Testis (tissue), 3 donors: Measurements from ENCODE around the gene AURKA. TPM values are rescaled to one million over a fixed set of nuclear protein-coding genes. Genes with fewer than 3 reads are reported as not detected.
"Not testable (repeated sequence)": the region's sequence is repeated elsewhere in the genome, so short reads cannot be mapped to it uniquely, and the experiment has no call there.

Source experiments
- DNase-seq: peaks from one replicate; pipeline ENCODE4 v3.0.0-alpha.2; 2019
- H3K27ac ChIP-seq, 2 donors: fragments of 200-600 bp; sonication (generic); one replicate each; pipeline ENCODE4 v1.5.1; 2019
- H3K27me3 ChIP-seq: fragments of 200-600 bp; sonication (generic); one replicate; pipeline ENCODE4 v1.5.1; 2019
- H3K36me3 ChIP-seq: fragments of 200-600 bp; sonication (generic); one replicate; pipeline ENCODE4 v1.5.1; 2017; ENCODE audit warnings: low read depth; ENCODE audit errors: missing control alignments
- H3K4me1 ChIP-seq: fragments of 200-600 bp; sonication (generic); one replicate; pipeline ENCODE4 v1.5.1; 2019
- H3K4me3 ChIP-seq, 2 donors: fragments of 200-600 bp; sonication (generic); one replicate each; pipeline ENCODE4 v1.5.1; 2017 to 2019
- H3K9me3 ChIP-seq: fragments of 200-600 bp; sonication (generic); one replicate; pipeline ENCODE4 v1.5.1; 2017
- CTCF ChIP-seq, 3 experiments: fragments of 450-650 bp in 2 of 3; fragments of 200-600 bp in 1 of 3; sonication (generic) in 1 of 3; IDR thresholded peaks; one replicate each; pipeline ENCODE4 v1.5.1; 2016 to 2019; ENCODE audit warnings: antibody characterized with exemption in 3 of 3, mild to moderate bottlenecking in 2 of 3, moderate library complexity in 1 of 3
- POLR2A ChIP-seq: fragments of 450-650 bp; IDR thresholded peaks from one replicate; pipeline ENCODE4 v1.6.1; 2017; ENCODE audit warnings: antibody characterized with exemption, mild to moderate bottlenecking, moderate library complexity
- WGBS, 2 donors: methylation state at CpG; one replicate each; pipeline ENCODE4 v1.1.5; 2018; 5-methylcytosine and 5-hydroxymethylcytosine counted together
- intact Hi-C: fragments of 100-400 bp; cut with DNase I; formaldehyde crosslinking; loops from one replicate; pipeline ENCODE4 v1.15.1; 2023; ENCODE audit warnings: low total_unique reads
- polyA plus RNA-seq: library from polyadenylated mRNA; stranded (reverse); fragments of 350-450 nt; fragmentation: Illumina TruSeq; extraction: RNeasy Lipid Tissue Mini Kit (QIAGEN cat#74804); gene quantifications from one replicate; pipeline ENCODE4 v1.2.3, GENCODE V29; 2014; ENCODE audit warnings: low read depth, low replicate concordance; ENCODE audit not compliant: insufficient read depth
- total RNA-seq, 2 donors: library from RNA; depleted of rRNA; stranded (reverse); fragments of >200 nt; gene quantifications; one replicate each; pipeline ENCODE4 v1.2.3, GENCODE V29; 2016

AURKA gene
- total and polyA plus RNA-seq, 3 donors from 2014 or later: 27.2 to 87.6 (median 35.4) TPM

GRCh38 chr20:56391596-56392131, 351 bp downstream of the AURKA start:
- Histone ChIP-seq H3K4me3 (peak overlapping the region; percentile 70 to 81), H3K4me1 (peaks cover 19% of the 10 kb centered on the region), H3K27ac (peak overlapping the region; percentile 69 to 86), H3K9me3 (no peaks in the 10 kb centered on the region), H3K27me3 (no peaks in the 10 kb centered on the region), H3K36me3 (no peaks in the 10 kb centered on the region)
- DNase-seq: peak; percentile 23
- TF ChIP-seq POLR2A: no peak
- no peak for TF ChIP-seq CTCF (IDR thresholded peaks at IDR 0.05)
- WGBS, 2 donors: 1% methylated on average over 20 to 29 of the region's 29 CpGs
- intact Hi-C loops: no loop called here

- H3K4me3 ChIP-seq: peak overlapping the region in 1 of 2 donors; percentile 81
Measured at GRCh38 chr20:56391037-56391436, 978 bp downstream of the AURKA start.

GRCh38 chr20:56390396-56390795, 1.6 kb downstream of the AURKA start:
- peaks cover 19% of the 10 kb centered on the region for H3K4me1 ChIP-seq
- H3K36me3 ChIP-seq, H3K9me3 ChIP-seq, H3K27me3 ChIP-seq, H3K4me3 ChIP-seq, H3K27ac ChIP-seq, DNase-seq, intact Hi-C loops: not testable (repeated sequence)
- WGBS, 2 donors: 91 to 93% methylated on average over 9 of the region's 9 CpGs

More at GRCh38 chr20:56391037-56391436, 978 bp downstream of the AURKA start:
- WGBS, 2 donors: 16 to 19% methylated on average over 10 of the region's 10 CpGs
- Histone ChIP-seq H3K9me3 (no peaks in the 10 kb centered on the region), H3K36me3 (no peaks in the 10 kb centered on the region), H3K27me3 (no peaks in the 10 kb centered on the region), H3K4me1 (peaks cover 19% of the 10 kb centered on the region), H3K27ac (no peak overlapping the region)
- DNase-seq: no peak
- TF ChIP-seq CTCF (IDR thresholded peaks at IDR 0.05): no peak
- no peak for TF ChIP-seq POLR2A
- intact Hi-C loops: no loop called here

DNA sequence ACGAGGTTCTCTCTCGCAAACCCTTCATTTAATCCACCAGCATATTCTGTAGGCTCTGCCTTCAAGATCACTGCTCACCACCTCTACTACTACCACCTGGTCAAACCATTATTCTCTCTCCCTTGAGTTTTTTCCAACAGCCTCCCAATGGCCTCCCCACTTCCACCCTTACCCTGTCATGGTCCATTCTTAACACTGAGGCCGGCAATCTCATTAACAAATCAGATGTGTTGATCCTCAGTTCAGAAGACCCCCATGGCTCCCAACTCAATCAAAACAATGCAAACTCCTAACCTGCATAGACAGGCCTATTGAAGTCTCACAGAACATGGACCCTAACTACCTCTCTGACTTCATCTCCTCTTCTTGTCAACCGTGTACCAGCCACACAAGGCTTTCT, 2.2 kb downstream of the AURKA start:
- WGBS, 2 donors: 93% methylated on average over 4 of the region's 4 CpGs
- H3K9me3 ChIP-seq: no peaks in the 10 kb centered on the region
- TF ChIP-seq POLR2A (no peak), CTCF (IDR thresholded peaks at IDR 0.05) (no peak)
- peaks cover 19% of the 10 kb centered on the region for H3K4me1 ChIP-seq
- no peaks in the 10 kb centered on the region for H3K27me3 ChIP-seq
- no peak for DNase-seq
- intact Hi-C loops: no loop called here
- no peak overlapping the region for H3K4me3 ChIP-seq
- H3K27ac ChIP-seq: no peak overlapping the region
- H3K36me3 ChIP-seq: no peaks in the 10 kb centered on the region

GRCh38 chr20:56388882-56389281, 3.1 kb downstream of the AURKA start:
- no peaks in the 10 kb centered on the region for H3K27me3 ChIP-seq
- 89 to 92% methylated on average over 4 of the region's 4 CpGs for WGBS, 2 donors
- TF ChIP-seq CTCF (IDR thresholded peaks at IDR 0.05) (no peak), POLR2A (no peak)
- DNase-seq: no peak
- H3K9me3 ChIP-seq: no peaks in the 10 kb centered on the region
- no peak overlapping the region for H3K27ac ChIP-seq
- no peak overlapping the region for H3K4me3 ChIP-seq
- H3K4me1 ChIP-seq: peaks cover 12% of the 10 kb centered on the region
- intact Hi-C loops: no loop called here
- H3K36me3 ChIP-seq: no peaks in the 10 kb centered on the region
